Measurements from ENCODE around the gene MIPEP.

The MIPEP gene

DNA sequence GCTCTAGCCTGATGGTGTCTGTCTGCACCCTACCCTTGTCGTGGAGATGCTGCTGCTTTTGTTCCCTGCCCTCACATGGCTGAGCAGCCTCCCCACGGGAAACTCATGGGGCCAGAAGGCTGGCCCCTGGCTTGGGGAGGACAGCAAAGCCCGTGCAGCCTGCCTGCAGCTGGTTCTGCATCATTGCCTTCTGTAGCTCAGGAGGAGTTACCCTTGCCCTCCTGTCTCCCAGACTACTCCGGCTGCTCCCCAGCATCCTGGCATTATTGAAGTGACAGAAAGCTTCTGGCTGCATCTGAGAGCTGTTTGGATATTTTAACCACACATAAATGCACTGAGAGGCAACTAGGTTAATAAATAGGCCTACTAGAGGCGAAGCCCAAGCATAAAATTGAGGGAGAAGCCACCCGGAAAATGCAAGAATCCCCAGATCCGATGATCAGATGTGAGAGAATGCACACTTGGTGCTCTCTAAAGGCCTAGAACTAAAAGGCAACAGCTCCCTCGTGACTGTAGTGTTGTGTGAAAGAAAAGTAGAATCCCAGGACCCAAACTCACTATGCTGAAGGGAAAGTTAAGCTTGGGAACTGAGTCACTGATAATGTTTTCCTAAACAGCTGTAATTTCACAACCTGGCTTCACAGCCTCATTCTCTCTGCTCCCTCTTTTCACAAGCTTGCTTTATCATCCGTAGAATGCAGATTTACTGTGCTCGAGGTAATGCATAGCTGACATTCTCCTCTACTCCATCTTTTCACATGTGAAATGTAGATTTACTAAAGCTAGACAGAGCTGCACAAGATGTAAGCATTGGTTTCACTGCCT lies 208.1 kb downstream of the MIPEP start:
- no peak for DNase-seq (ENCODE audit: low spot score)
